PC-3 (cell line): ENCODE results near the gene LMTK2. TPM values are rescaled to one million over a fixed set of nuclear protein-coding genes. Genes with fewer than 3 reads are reported as not detected.

ENCODE experiments used
- ATAC-seq: fragments of 200-7000 bp; cut with Tn5 transposase; 2 replicates; pipeline ENCODE4 v1.9.1; 2020; ENCODE audit warnings: mild to moderate bottlenecking, moderate library complexity
- Bru-seq: library from RNA; stranded (reverse); fragments of 400-500 nt; gene quantifications from one replicate; lab custom pipeline; 2021; lab: Mats Ljungman, UMichigan
- BruChase-seq, 2 experiments: library from RNA; stranded (reverse); fragments of 400-500 nt; gene quantifications; one replicate each; lab custom pipeline; 2021; lab: Mats Ljungman, UMichigan
- BruUV-seq: library from RNA; stranded (reverse); fragments of 400-500 nt; replicated peaks from 2 replicates; lab custom pipeline; 2021; lab: Mats Ljungman, UMichigan
- CTCF ChIA-PET: fragments of 300-600 bp; sonication (Branson Sonifier 250); formaldehyde crosslinking; loops from one replicate; lab custom pipeline; 2022; ENCODE audit warnings: antibody characterized with exemption; lab: Charles Lee
- POLR2A ChIA-PET: fragments of 300-600 bp; sonication (Branson Sonifier 250); formaldehyde crosslinking; loops from one replicate; lab custom pipeline; 2022; ENCODE audit warnings: antibody characterized with exemption; ENCODE audit not compliant: unreplicated experiment; lab: Charles Lee
- DNase-seq: peaks from one replicate; pipeline ENCODE4 v3.0.0-alpha.2; 2015
- H2AFZ ChIP-seq: fragments of 300-600 bp; sonication (generic); 2 replicates; pipeline ENCODE4 v1.6.0; 2016; ENCODE audit warnings: antibody characterized with exemption, low read length
- H3F3A ChIP-seq: fragments of 300-600 bp; sonication (generic); one replicate; pipeline ENCODE4 v1.6.0; 2017; ENCODE audit warnings: antibody characterized with exemption, low read length, control low read depth, mild to moderate bottlenecking; ENCODE audit not compliant: unreplicated experiment
- H3K27ac ChIP-seq: fragments of 300-600 bp; sonication (generic); 2 replicates; pipeline ENCODE4 v1.5.1; 2016; ENCODE audit warnings: mild to moderate bottlenecking, low read length
- H3K27me3 ChIP-seq: fragments of 300-600 bp; sonication (generic); 2 replicates; pipeline ENCODE4 v1.6.1; 2016; ENCODE audit warnings: low read length, mixed read lengths
- H3K36me3 ChIP-seq: fragments of 300-600 bp; sonication (generic); 2 replicates; pipeline ENCODE4 v1.6.1; 2016; ENCODE audit warnings: low read depth, mixed run types, low read length, mixed read lengths
- H3K4me1 ChIP-seq: fragments of 300-600 bp; sonication (generic); 2 replicates; pipeline ENCODE4 v1.5.1; 2016; ENCODE audit warnings: low read length; ENCODE audit not compliant: insufficient read depth
- H3K4me2 ChIP-seq: fragments of 300-600 bp; sonication (generic); 2 replicates; pipeline ENCODE4 v1.6.0; 2016; ENCODE audit warnings: low read length
- H3K4me3 ChIP-seq: fragments of 300-600 bp; sonication (generic); 2 replicates; pipeline ENCODE4 v1.5.1; 2016; ENCODE audit warnings: mild to moderate bottlenecking, low read length, mixed read lengths
- H3K79me2 ChIP-seq: fragments of 300-600 bp; sonication (generic); 2 replicates; pipeline ENCODE4 v1.6.1; 2017; ENCODE audit warnings: low read length, mixed read lengths
- H3K9ac ChIP-seq: fragments of 300-600 bp; sonication (generic); 2 replicates; pipeline ENCODE4 v1.6.0; 2016; ENCODE audit warnings: mild to moderate bottlenecking, low read length
- H3K9me2 ChIP-seq: fragments of 300-600 bp; sonication (generic); replicated peaks from 2 replicates; pipeline ENCODE4 v1.6.1; 2016; ENCODE audit warnings: mixed run types, low read length, mixed read lengths
- H3K9me3 ChIP-seq: fragments of 300-600 bp; sonication (generic); 2 replicates; pipeline ENCODE4 v1.6.1; 2016; ENCODE audit warnings: low read length, mixed read lengths
- H4K20me1 ChIP-seq: fragments of 300-600 bp; sonication (generic); 2 replicates; pipeline ENCODE4 v1.6.1; 2016; ENCODE audit warnings: low read length, mixed read lengths
- EZH2 ChIP-seq: fragments of 300-600 bp; sonication (generic); IDR thresholded peaks from one replicate; pipeline ENCODE4 v1.6.1; 2017; ENCODE audit warnings: antibody characterized with exemption, mild to moderate bottlenecking, low read length; ENCODE audit not compliant: unreplicated experiment
- EZH2phosphoT487 ChIP-seq: fragments of 300-600 bp; sonication (generic); IDR thresholded peaks from 2 replicates; pipeline ENCODE4 v1.6.1; 2018; ENCODE audit warnings: mild to moderate bottlenecking, antibody characterized with exemption, low read length, borderline replicate concordance
- intact Hi-C: fragments of 100-400 bp; cut with micrococcal nuclease; formaldehyde crosslinking; loops from 2 replicates; pipeline ENCODE4 v1.9.0; 2023
- long read RNA-seq: library from polyadenylated mRNA; unstranded; transcript quantifications from one replicate; pipeline ENCODE4 v2.0.0, GENCODE V29; 2021; ENCODE audit not compliant: unreplicated experiment
- total RNA-seq: library from RNA; depleted of rRNA; stranded (reverse); fragments of >200 nt; gene quantifications from 2 replicates; pipeline ENCODE4 v1.2.3, GENCODE V29; 2014; rRNA removed
- TF ChIP-seq, protein P1 (sequence below): fragments of 300-600 bp; sonication (generic); conservative IDR thresholded peaks from 2 replicates; pipeline ENCODE4 v1.5.1; 2017; ENCODE audit warnings: antibody characterized with exemption, low read depth, mild to moderate bottlenecking, low read length

Gene LMTK2
- total RNA-seq (9.0 and 16.0 TPM in 2 replicates), Bru-seq, nascent RNA (percentile 81 among the genes with signal in this experiment), BruChase-seq, experiment 1, labeled RNA remaining after a 6-hour chase (percentile 84 among the genes with signal in this experiment), BruChase-seq, experiment 2, labeled RNA remaining after a 2-hour chase (percentile 79 among the genes with signal in this experiment)
- long read RNA-seq, partial matches to known transcripts, result 42 of 47 reads
- long read RNA-seq, other reads (novel, unspliced or antisense), result 5 of 47 reads

DNA sequence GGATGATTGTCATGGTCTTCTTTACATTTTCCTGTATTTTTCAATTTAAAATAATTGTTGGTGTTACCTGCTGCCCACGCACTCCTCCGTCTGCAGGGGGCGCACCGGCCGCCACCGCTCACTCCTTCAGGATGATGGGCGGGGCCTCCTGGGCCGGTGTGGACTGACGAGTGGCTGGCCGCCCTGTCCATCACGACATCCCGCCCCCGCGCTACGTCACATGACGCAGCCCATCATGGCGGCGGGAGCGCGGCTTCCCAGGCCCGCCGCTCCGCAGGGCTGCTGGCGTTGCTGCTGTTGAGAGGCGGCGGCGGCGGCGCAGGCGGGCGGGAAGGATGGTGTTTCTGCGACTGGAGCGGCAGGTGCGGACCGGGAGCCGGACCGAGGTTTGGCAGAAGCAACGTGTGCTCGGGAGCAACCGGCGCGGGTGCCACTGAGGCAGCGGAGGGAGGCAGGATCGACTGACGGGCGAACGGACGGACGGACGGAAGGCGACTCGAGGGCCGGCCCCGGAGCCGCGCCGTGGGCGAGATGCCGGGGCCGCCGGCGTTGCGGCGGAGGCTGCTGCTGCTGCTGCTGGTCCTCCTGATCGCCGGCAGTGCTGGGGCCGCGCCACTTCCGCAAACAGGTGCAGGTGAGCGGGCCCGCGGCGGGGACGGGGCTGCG lies at the start of gene LMTK2:
LMTK2 (plus strand) TSS at position 216 of the 666 bp plus-strand sequence; CDS start at position 532, 316 bp downstream.
- peak within 1 kb of the TSS; percentile 95 for H3K9ac ChIP-seq
- peaks cover 51% of the 10 kb centered on the region for H3K79me2 ChIP-seq
- peak within 1 kb of the TSS; percentile 82 for H3K27ac ChIP-seq
- H3K27me3 ChIP-seq, result no peaks in the 10 kb centered on the region
- peaks cover 30% of the 10 kb centered on the region for H4K20me1 ChIP-seq
- H3K9me3 ChIP-seq, result no peaks in the 10 kb centered on the region
- peak; percentile 98 for ATAC-seq
- peaks cover 12% of the 10 kb centered on the region for H3K4me1 ChIP-seq
- H3K36me3 ChIP-seq, result no peaks in the 10 kb centered on the region
- H3K4me2 ChIP-seq, result peak within 1 kb of the TSS; percentile 88
- no peaks in the 10 kb centered on the region for H3K9me2 ChIP-seq
- intact Hi-C loops, result loop anchor here (1.0 to 5.0 kb wide), 5 partner anchors 26 to 234 kb away; partner anchors contain the start of gene ASNS
- H3F3A ChIP-seq, result no peaks in the 10 kb centered on the region
- peak within 1 kb of the TSS; percentile 80 for H3K4me3 ChIP-seq
- H2AFZ ChIP-seq, result peak within 1 kb of the TSS; percentile 88
- DNase-seq, result peak; percentile 90
- POLR2A ChIA-PET, result interaction anchor here (0.8 kb wide), 1 partner anchor 26 kb away, joined by 5 read pairs; no protein-coding TSS in a partner anchor
- TF ChIP-seq, protein P1, sequence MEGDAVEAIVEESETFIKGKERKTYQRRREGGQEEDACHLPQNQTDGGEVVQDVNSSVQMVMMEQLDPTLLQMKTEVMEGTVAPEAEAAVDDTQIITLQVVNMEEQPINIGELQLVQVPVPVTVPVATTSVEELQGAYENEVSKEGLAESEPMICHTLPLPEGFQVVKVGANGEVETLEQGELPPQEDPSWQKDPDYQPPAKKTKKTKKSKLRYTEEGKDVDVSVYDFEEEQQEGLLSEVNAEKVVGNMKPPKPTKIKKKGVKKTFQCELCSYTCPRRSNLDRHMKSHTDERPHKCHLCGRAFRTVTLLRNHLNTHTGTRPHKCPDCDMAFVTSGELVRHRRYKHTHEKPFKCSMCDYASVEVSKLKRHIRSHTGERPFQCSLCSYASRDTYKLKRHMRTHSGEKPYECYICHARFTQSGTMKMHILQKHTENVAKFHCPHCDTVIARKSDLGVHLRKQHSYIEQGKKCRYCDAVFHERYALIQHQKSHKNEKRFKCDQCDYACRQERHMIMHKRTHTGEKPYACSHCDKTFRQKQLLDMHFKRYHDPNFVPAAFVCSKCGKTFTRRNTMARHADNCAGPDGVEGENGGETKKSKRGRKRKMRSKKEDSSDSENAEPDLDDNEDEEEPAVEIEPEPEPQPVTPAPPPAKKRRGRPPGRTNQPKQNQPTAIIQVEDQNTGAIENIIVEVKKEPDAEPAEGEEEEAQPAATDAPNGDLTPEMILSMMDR, result peak; percentile 85
- TF ChIP-seq EZH2phosphoT487, result no peak
- no TSS peak for BruUV-seq
- CTCF ChIA-PET, result interaction anchor here (0.7 to 1.5 kb wide), 3 partner anchors 13 to 62 kb away, joined by 3 to 4 read pairs (median 4); no protein-coding TSS in a partner anchor

DNA sequence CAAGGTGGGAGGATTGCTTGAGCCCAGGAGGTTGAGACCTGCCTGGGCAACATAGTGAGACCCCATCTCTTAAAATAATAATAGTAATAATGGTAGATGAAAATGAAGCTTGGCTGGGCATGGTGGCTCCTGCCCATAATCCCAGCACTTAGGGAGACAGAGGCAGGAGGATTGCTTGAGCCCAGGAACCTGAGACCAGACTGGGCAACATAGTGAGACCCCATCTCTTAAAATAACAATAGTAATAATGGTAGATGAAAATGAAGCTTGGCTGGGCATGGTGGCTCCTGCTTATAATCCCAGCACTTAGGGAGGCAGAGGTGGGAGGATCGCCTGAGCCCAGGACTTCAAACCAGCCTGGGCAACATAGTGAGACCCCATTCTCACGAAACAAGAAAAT lies 49.5 kb upstream of the LMTK2 start:
- no peaks in the 10 kb centered on the region for H3K9me3 ChIP-seq
- H3K79me2 ChIP-seq, result no peaks in the 10 kb centered on the region
- no peak for DNase-seq
- BruUV-seq, result no TSS peak
- no peak overlapping the region for H3K4me3 ChIP-seq
- H3K9ac ChIP-seq, result no peak overlapping the region
- no peak overlapping the region for H3K27ac ChIP-seq
- H3K36me3 ChIP-seq, result no peaks in the 10 kb centered on the region
- POLR2A ChIA-PET, result no interaction called here
- no peaks in the 10 kb centered on the region for H4K20me1 ChIP-seq
- H3F3A ChIP-seq, result no peaks in the 10 kb centered on the region
- no peaks in the 10 kb centered on the region for H3K27me3 ChIP-seq
- CTCF ChIA-PET, result no interaction called here
- H3K4me2 ChIP-seq, result no peak overlapping the region
- ATAC-seq, result no peak
- H2AFZ ChIP-seq, result no peak overlapping the region
- no peaks in the 10 kb centered on the region for H3K9me2 ChIP-seq
- intact Hi-C loops, result no loop called here
- H3K4me1 ChIP-seq, result no peaks in the 10 kb centered on the region
- TF ChIP-seq EZH2phosphoT487 (no peak), EZH2 (no peak)
- TF ChIP-seq, protein P1, result no peak
